Hippocampal formation (tissue), 2 donors: Measurements from ENCODE around the gene MET.
"Not testable (repeated sequence)": the region's sequence is repeated elsewhere in the genome, so short reads cannot be mapped to it uniquely, and the experiment has no call there.

ENCODE experiments used
- DNase-seq, 2 donors: peaks; one replicate each; lab custom pipeline; 2025; lab: John Stamatoyannopoulos, UW

Gene MET

DNA sequence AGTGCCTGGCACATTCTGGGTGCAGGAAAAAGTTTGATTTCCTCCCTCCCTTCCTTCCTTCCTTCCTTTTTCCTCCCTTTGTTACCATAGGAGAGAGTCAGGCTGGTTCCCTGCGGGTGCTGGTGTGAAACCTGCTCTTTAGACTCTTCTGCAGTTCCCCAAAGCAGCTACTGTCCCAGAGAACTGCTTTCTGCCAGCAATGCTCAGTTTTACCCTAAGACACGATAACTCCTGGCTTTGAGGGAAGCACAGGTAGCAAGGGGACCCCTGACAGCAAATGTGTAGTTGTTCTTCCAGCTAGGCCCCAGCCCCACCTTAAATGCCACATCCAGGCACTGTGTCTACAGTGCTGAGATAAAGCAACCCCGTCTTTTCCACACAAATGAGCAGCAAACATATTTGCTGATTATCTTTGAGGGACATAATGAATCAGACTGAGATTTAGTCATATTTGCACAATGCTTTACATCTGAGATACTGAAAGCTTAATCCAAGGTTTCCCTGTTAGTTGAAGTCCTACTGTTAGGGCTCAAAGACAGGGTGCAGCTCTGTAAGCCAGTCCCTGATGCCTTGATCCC, 55.5 kb downstream of the MET start:
- DNase-seq = no peak

DNA sequence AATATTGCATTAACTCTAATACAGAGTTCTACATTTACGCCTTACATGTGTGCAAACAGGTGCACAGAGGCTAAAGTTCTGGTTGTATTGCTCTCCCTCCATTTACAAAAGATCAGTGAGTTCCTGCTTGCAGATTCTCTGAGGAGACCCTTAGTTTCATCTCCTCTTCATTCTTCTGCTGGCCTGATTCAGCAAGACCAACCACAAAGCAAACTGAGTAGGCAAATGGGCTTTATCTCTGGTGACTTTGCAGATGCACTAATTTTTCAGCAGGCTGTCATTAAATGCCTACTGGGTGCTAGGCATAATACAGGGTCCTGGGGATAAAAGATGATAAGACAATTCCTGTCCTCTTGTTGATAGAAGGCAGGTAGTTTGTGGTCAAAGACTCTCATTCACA, 56.4 kb downstream of the MET start:
- DNase-seq = no peak

GRCh38 chr7:116730097-116731022, 58.4 kb downstream of the MET start:
- DNase-seq = no peak

GRCh38 chr7:116731023-116731395, 59.0 kb downstream of the MET start:
- no peak for DNase-seq

- DNase-seq = peak in 1 of 2 donors; percentile 20
Observed at GRCh38 chr7:116731445-116732335, 59.7 kb downstream of the MET start.

DNA sequence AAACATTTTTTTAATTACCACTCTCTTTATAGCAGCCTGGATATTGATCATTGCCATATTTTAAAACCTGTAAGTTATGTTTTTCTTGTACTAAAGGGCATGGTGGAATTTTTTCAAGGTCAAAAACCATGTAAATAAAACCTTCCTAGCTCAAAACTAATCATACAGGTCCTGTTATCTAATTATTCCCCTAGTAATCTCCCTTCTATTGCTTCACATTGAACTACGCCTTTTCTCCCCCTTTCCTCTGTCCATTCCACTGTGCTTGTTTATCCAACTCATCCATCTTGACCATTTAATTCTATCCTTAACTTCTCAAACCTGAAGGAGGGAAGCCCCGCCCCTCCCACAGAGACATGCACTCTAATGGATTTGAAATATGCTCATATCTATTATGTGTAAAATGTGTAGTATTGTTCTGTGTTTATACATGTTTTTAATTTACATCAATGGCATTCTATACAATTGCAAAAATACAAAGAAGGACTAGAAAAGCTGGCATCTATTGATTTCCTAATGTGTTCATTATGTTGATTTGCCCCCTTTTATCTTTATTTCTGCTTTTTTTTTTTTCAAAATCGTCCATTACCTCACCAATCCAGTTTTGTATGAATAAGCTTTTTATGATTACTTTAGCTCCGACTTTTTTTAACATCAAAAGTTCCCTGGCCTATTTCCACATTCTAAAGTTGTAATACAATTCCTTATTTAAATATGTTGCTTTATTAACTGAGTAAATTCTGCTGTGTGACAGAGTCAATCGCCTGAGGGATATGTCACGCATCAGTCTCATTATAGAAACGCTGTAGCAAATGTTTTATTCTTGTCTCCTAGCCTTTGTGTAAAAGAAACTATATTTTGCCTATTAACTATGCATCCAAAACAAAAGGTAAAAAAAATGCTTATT, 61.0 kb downstream of the MET start:
- no peak for DNase-seq

GRCh38 chr7:116733924-116734580, 62.1 kb downstream of the MET start:
- no peak for DNase-seq

GRCh38 chr7:116734710-116735109, 62.7 kb downstream of the MET start:
- DNase-seq = no peak

GRCh38 chr7:116736927-116737715, 65.1 kb downstream of the MET start:
- DNase-seq = no peak

DNA sequence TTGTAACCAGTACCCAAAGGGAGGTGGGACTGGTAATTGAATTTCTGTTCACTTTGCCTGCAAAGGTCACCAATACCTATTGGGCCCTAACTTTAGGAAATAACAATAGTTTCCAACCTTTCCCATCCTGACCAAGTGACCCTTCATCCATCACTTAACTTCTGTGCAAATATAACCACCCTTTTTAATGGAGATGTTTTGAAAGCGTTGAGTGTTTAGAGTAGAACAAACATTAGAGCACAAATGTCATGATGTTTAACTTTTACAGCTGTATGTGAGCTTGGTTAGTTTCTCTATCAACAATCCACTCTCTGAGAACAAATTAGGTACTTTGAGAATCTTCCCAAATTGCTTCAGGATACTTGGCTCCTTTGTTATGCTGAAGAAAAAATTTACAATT, 66.4 kb downstream of the MET start:
- no peak for DNase-seq

GRCh38 chr7:116739307-116739706, 67.3 kb downstream of the MET start:
- DNase-seq = no peak

GRCh38 chr7:116740231-116740630, 68.2 kb downstream of the MET start:
- DNase-seq = no peak

GRCh38 chr7:116740755-116741462, 68.9 kb downstream of the MET start:
- DNase-seq = no peak

GRCh38 chr7:116741625-116742316, 69.8 kb downstream of the MET start:
- DNase-seq = no peak

GRCh38 chr7:116742641-116743040, 70.6 kb downstream of the MET start:
- no peak for DNase-seq

DNA sequence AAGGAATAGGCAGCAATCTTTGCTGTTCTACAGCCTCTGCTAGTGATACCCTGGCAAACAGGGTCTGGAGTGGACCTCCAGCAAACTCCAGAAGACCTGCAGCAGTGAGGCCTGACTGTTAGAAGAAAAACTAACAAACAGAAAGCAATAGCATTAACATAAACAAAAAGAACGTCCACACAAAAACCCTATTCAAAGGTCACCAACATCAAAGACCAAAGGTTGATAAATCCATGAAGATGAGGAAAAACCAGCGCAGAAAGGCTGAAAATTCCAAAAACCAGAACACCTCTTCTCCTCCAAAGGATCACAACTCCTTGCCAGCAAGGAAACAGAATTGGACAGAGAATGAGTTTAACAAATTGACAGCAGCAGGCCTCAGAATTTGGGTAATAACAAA, 71.8 kb downstream of the MET start:
- not testable (repeated sequence) for DNase-seq

GRCh38 chr7:116746388-116746787, 74.4 kb downstream of the MET start:
- not testable (repeated sequence) for DNase-seq

GRCh38 chr7:116751070-116751469, 79.1 kb downstream of the MET start:
- DNase-seq = not testable (repeated sequence)
